Occipital lobe (tissue), 2 donors: ENCODE data around the gene SCAI. TPM values are rescaled to one million over a fixed set of nuclear protein-coding genes. Genes with fewer than 3 reads are reported as not detected.
"Not testable (repeated sequence)": the region's sequence is repeated elsewhere in the genome, so short reads cannot be mapped to it uniquely, and the experiment has no call there.

Source experiments
- DNase-seq: peaks from one replicate; lab custom pipeline; 2025; lab: John Stamatoyannopoulos, UW
- total RNA-seq: library from RNA; depleted of rRNA; stranded (reverse); fragments of >200 nt; gene quantifications from one replicate; pipeline ENCODE4 v1.2.3, GENCODE V29; 2014

The SCAI gene
- total RNA-seq, 1 donor from 2014 or later, result 51.3 TPM

DNA sequence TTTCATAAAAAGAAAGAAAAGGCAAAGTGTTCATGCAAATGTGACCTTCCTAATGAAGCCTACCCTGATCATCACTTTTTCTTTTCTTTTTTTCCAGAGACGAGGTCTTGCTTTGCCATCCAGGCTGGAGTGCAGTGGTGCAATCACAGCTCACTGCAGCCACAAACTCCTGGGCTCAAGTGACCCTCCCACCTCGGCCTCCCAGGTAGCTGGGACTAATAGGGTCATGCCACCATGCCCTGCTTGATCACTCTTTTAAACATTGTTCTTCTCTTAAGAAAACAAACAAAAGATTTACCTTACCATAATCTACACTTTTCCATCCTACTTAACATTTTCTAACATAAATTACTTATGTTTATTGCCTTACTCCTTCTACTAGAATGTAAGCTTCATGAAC lies 193.9 kb downstream of the SCAI start:
- DNase-seq, result no peak

GRCh38 chr9:124947727-124948391 lies 195.5 kb downstream of the SCAI start:
- no peak for DNase-seq

GRCh38 chr9:124946167-124946566 lies 197.2 kb downstream of the SCAI start:
- DNase-seq, result no peak

DNA sequence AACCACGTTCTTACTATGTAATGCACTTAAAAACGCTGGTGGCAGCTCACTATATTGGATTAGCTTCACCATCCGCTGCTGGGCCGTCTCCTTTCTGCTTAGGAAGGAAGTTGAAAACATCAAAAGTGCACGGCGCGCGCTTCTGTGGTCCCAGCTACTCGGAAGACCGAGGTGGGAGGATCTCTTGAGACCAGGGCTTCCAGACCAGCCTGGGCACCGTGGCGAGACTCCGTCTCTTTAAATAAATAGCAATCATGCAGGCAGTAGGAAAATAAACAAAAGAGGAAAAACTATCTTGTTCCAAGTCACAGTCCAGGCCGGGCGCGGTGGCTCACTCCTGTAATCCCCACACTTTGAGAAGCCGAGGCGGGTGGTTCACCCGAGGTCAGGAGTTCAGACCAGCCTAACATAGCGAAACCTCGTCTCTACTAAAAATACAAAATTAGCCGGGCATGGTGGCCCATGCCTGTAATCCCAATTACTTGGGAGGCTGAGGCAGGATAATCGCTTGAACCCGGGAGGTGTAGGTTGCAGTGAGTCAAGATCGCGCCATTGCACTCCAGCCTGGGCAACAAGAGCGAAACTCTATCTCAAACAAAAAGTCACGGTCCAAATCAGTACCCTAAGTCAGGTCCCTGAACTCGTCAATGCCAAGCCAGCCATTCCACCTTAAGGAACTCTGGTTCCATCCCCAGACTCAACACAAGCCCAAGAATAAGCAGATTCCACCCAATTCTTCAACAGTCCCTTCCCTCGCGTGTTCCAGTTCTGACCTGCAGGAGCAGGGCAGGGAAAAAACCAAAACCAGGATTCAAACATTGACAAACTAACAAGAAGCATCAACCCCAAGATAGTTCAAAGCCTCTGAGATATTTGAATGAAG lies 201.4 kb downstream of the SCAI start:
- peak; percentile 23 for DNase-seq

GRCh38 chr9:124940894-124941678 lies 202.2 kb downstream of the SCAI start, which contains the start of gene GOLGA1:
TSS of gene GOLGA1 (minus strand) at chr9:124941083. CDS start at chr9:124938711, 2,372 bp downstream.
- peak; percentile 88 for DNase-seq

DNA sequence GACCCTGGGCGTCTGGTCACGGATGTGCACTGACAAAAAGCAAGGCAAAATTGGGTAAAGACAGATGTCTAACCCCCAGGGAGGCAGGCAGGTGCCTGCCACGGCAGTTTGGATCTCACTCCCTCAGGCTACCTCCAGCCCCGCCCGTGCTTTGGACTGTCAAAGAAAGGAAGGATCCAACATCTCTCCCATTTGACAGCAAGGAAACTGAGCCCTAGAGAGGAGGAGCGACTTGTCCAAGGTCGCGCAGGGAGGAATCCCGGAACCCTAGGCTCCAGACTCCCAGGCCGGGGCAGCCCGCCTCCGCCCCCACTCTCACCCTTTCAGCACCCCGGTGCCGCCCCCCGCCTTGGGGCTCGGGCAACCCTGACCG lies 202.8 kb downstream of the SCAI start:
- no peak for DNase-seq

- DNase-seq, result no peak
Observed at GRCh38 chr9:124939944-124940343, 203.4 kb downstream of the SCAI start.

DNA sequence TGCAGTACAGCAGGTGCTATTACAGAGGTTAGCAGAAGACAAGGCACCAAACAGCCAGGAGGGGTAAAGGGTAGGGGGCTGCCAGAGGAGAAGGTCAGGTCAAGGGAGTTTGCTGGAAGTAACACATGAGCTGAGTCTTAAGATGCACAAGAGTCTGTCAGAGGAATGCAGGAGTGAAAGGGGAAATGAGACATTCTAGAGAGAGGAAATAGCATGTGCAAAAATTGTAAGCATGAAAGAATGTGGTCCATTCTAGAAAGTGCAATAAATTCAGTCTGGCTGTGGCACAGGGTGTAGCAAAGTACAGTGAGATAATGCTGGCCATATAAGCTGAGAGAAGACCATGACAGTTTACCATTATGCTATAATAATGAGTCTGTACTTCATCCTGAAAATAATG lies 209.0 kb downstream of the SCAI start:
- no peak for DNase-seq

GRCh38 chr9:124932333-124932732 lies 211.0 kb downstream of the SCAI start:
- DNase-seq, result no peak

- DNase-seq, result no peak
Observed at GRCh38 chr9:124929464-124929863, 213.9 kb downstream of the SCAI start.

GRCh38 chr9:124928116-124928515 lies 215.2 kb downstream of the SCAI start:
- no peak for DNase-seq

DNA sequence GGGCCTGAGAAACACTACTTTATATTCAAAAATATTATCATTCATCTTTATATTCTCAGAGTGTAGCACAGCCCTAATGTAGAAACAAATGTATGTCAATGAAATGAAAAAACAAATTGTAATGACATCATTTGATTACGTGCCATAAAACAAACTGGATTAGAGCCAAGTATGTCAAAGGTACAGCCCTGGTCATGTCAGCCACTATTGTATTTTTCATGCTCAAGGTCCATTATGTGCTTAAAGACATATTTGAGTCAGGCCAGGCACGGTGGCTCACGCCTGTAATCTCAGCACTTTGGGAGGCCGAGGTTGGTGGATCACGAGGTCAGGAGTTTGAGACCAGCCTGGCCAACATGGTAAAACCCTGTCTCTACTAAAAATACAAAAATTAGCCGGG lies 222.9 kb downstream of the SCAI start:
- DNase-seq, result not testable (repeated sequence)

DNA sequence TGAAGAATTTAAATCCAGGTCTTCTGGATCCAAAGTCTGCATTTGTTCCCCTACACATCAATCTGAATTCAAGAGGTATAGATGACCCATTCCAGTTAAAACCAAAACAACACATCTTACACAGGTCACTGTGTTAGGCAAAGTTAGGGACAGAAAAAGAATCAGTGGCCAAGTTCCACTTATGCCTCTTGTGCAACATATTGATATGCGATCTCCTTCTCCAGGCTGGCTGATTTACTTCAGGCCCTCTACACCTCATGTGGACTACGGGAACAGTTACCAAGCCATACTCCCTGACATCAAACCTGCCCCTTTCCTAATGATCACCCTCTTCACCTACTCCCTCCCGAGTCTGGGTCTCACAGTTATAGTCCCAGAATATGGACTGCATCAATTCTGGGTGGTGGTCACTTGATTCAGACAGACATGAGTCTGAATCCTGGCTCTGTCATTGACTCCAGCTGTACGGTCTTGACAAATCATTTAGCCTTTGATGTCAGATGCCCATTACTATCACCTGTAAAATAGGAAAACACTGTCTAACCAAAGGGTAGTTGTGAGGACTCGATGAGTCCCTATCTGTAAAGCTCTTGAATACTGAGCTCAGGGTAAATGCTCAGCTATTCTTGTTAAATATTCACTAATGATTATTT lies 228.4 kb downstream of the SCAI start:
- no peak for DNase-seq

- DNase-seq, result no peak
Observed at GRCh38 chr9:124913378-124913777, 229.9 kb downstream of the SCAI start.

- DNase-seq, result no peak
Observed at GRCh38 chr9:124911766-124912165, 231.6 kb downstream of the SCAI start.

GRCh38 chr9:124908098-124908497 lies 235.2 kb downstream of the SCAI start:
- no peak for DNase-seq

- DNase-seq, result no peak
Observed at GRCh38 chr9:124906966-124907365, 236.4 kb downstream of the SCAI start.

- DNase-seq, result no peak
Observed at GRCh38 chr9:124899845-124900244, 243.5 kb downstream of the SCAI start.

DNA sequence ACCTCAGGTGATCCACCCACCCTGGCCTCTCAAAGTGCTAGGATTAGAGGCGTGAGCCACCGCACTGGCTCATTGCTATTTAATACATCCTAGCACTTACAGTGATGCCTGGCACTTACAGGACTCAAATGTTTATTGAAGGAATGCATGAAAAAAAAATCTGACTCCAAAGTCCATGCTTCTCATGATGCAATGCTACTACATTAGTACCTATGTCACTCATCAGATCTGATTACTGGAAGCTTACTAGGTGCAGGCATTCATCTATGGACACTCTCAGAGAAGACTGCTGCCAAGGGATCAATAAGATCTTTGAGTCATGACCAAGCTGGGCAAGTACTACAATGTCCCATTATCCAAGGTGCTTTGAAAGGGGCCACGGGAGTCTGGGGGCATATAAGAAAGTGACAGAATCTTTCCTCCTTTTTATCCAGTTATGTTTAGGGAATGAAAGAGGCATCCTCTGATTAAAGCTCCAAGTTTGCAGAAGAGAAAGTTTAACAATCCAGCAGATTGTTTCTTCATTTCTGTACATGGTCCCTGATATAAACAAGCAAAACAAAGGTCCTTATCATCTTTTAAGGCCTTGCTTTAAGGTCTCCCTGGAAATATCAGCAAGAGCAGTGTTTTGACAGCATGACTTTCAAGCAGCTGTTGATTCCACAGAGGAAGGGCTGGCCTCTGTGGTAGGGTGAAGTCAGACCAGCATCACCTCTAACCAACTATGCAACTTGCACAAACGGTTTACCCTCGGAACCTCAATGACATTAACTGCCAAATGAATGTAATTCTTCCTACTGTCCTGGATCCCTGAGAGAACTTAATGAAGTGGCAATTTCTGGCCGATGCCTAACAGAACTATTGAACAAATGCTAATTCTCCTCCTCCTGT lies 245.5 kb downstream of the SCAI start:
- no peak for DNase-seq

DNA sequence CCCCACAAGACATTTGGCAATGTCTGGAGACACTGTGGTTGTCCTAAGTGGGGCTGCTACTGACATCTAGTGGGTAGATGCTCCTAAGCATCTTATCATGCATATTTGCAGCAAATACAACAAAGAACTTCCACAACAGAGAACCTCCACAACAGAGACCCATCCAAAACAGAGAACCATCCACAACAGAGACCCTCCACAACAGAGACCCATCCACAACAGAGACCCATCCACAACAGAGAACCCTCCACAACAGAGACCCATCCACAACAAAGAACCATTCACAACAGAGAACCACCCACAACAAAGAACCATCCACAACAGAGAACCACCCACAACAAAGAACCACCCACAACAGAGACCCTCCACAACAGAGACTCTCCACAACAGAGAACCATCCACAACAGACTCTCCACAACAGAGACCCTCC lies 248.6 kb downstream of the SCAI start:
- DNase-seq, result no peak
